ENCODE measurements around the gene HOXC6.

Gene HOXC6

GRCh38 chr12:54037360-54038283, 9.4 kb downstream of the HOXC6 start:
- DNase-seq (ENCODE audit: low read depth in 1 of 2, low spot score in 1 of 2): no peak
- peaks cover 86% of the 10 kb centered on the region for H3K27me3 ChIP-seq (ENCODE audit: insufficient read depth, poor library complexity, severe bottlenecking)
- no peak overlapping the region for H3K27ac ChIP-seq (replicated peaks)

GRCh38 chr12:54038284-54038870, 10.1 kb downstream of the HOXC6 start:
- no peak overlapping the region for H3K27ac ChIP-seq (replicated peaks)
- no peak overlapping the region for H3K4me3 ChIP-seq (replicated peaks; ENCODE audit: insufficient read depth, low read length)
- H3K27me3 ChIP-seq (ENCODE audit: insufficient read depth, poor library complexity, severe bottlenecking): peaks cover 83% of the 10 kb centered on the region
- no peak for TF ChIP-seq GABPA (IDR thresholded peaks at IDR 0.05; ENCODE audit: low read depth)
- TF ChIP-seq POLR2AphosphoS5 (IDR thresholded peaks at IDR 0.05; ENCODE audit: low read depth): no peak
- TF ChIP-seq REST (IDR thresholded peaks at IDR 0.05; ENCODE audit: insufficient replicate concordance, low read depth): no peak
- TF ChIP-seq CTCF (IDR thresholded peaks at IDR 0.05; ENCODE audit: insufficient read depth, low read length): no peak
- no peak for TF ChIP-seq SPI1 (IDR thresholded peaks at IDR 0.05; ENCODE audit: borderline replicate concordance, low read depth)
- no peak for DNase-seq (ENCODE audit: low read depth in 1 of 2, low spot score in 1 of 2)

More at GRCh38 chr12:54037360-54038283, 9.4 kb downstream of the HOXC6 start:
- TF ChIP-seq GABPA (IDR thresholded peaks at IDR 0.05; ENCODE audit: low read depth) (no peak), REST (IDR thresholded peaks at IDR 0.05; ENCODE audit: insufficient replicate concordance, low read depth) (no peak), SPI1 (IDR thresholded peaks at IDR 0.05; ENCODE audit: borderline replicate concordance, low read depth) (no peak), CTCF (IDR thresholded peaks at IDR 0.05; ENCODE audit: insufficient read depth, low read length) (no peak), POLR2AphosphoS5 (IDR thresholded peaks at IDR 0.05; ENCODE audit: low read depth) (no peak)
- H3K4me3 ChIP-seq (replicated peaks; ENCODE audit: insufficient read depth, low read length): no peak overlapping the region

GRCh38 chr12:54038871-54039414, 10.7 kb downstream of the HOXC6 start:
- peaks cover 81% of the 10 kb centered on the region for H3K27me3 ChIP-seq (ENCODE audit: insufficient read depth, poor library complexity, severe bottlenecking)

More at GRCh38 chr12:54038871-54039414, 10.7 kb downstream of the HOXC6 start:
- no peak overlapping the region for H3K27ac ChIP-seq (replicated peaks)
- no peak for DNase-seq (ENCODE audit: low read depth in 1 of 2, low spot score in 1 of 2)
- TF ChIP-seq GABPA (IDR thresholded peaks at IDR 0.05; ENCODE audit: low read depth): no peak
- TF ChIP-seq REST (IDR thresholded peaks at IDR 0.05; ENCODE audit: insufficient replicate concordance, low read depth): no peak
- no peak for TF ChIP-seq SPI1 (IDR thresholded peaks at IDR 0.05; ENCODE audit: borderline replicate concordance, low read depth)
- no peak for TF ChIP-seq POLR2AphosphoS5 (IDR thresholded peaks at IDR 0.05; ENCODE audit: low read depth)
- no peak for TF ChIP-seq CTCF (IDR thresholded peaks at IDR 0.05; ENCODE audit: insufficient read depth, low read length)
- H3K4me3 ChIP-seq (replicated peaks; ENCODE audit: insufficient read depth, low read length): no peak overlapping the region
